WERI-Rb-1 (cell line): ENCODE results near the gene CFAP57.

ENCODE experiments used
- DNase-seq: peaks from one replicate; pipeline ENCODE4 v3.0.0-alpha.2; 2020
- H3K27ac ChIP-seq: fragments of 250-450 bp; sonication (Bioruptor Pico); 2 replicates; pipeline ENCODE4 v1.5.1; 2020; ENCODE audit warnings: mild to moderate bottlenecking, moderate library complexity
- H3K27me3 ChIP-seq: fragments of 250-450 bp; sonication (Bioruptor Pico); 2 replicates; pipeline ENCODE4 v1.5.1; 2021; ENCODE audit warnings: mild to moderate bottlenecking, low read depth, moderate library complexity; ENCODE audit not compliant: insufficient read depth, severe bottlenecking
- H3K36me3 ChIP-seq: fragments of 250-450 bp; sonication (Bioruptor Pico); 2 replicates; pipeline ENCODE4 v1.5.1; 2020; ENCODE audit warnings: mild to moderate bottlenecking, moderate library complexity
- H3K4me3 ChIP-seq: 2 replicates; pipeline ENCODE4 v1.5.1; 2011; ENCODE audit warnings: low read depth, mild to moderate bottlenecking, control low read depth, low read length
- H3K9me3 ChIP-seq: fragments of 250-450 bp; sonication (Bioruptor Pico); 2 replicates; pipeline ENCODE4 v1.5.1; 2021; ENCODE audit warnings: mild to moderate bottlenecking, moderate library complexity; ENCODE audit not compliant: severe bottlenecking
- TF ChIP-seq, protein P1 (sequence below): IDR thresholded peaks from 2 replicates; pipeline ENCODE4 v1.5.1; 2011; ENCODE audit warnings: low read depth, mild to moderate bottlenecking, control low read depth, inconsistent platforms, low read length

The CFAP57 gene

DNA sequence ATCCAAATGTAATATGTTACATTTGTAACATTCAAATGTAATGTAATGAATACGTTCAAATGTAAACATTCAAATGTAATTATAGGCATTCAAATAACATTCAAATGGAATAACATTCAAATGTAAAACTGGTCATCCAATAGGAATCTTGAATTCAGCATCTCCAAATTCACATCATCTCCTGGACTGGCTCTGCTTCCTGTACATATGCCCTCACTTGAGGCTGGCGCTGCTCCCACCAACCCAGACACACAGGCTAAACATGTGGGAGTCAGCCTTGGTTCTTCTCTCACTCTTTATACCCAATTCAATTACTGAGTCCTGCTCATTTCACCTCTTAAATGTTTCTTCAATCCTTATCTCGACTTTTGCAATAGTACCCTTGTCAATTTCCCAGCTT is 7.0 kb upstream of the CFAP57 start:
- Histone ChIP-seq H3K9me3 (no peaks in the 10 kb centered on the region), H3K27me3 (no peaks in the 10 kb centered on the region), H3K36me3 (peaks cover 65% of the 10 kb centered on the region), H3K4me3 (no peak overlapping the region), H3K27ac (no peak overlapping the region)
- DNase-seq = no peak
- TF ChIP-seq, protein P1, sequence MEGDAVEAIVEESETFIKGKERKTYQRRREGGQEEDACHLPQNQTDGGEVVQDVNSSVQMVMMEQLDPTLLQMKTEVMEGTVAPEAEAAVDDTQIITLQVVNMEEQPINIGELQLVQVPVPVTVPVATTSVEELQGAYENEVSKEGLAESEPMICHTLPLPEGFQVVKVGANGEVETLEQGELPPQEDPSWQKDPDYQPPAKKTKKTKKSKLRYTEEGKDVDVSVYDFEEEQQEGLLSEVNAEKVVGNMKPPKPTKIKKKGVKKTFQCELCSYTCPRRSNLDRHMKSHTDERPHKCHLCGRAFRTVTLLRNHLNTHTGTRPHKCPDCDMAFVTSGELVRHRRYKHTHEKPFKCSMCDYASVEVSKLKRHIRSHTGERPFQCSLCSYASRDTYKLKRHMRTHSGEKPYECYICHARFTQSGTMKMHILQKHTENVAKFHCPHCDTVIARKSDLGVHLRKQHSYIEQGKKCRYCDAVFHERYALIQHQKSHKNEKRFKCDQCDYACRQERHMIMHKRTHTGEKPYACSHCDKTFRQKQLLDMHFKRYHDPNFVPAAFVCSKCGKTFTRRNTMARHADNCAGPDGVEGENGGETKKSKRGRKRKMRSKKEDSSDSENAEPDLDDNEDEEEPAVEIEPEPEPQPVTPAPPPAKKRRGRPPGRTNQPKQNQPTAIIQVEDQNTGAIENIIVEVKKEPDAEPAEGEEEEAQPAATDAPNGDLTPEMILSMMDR = no peak

DNA sequence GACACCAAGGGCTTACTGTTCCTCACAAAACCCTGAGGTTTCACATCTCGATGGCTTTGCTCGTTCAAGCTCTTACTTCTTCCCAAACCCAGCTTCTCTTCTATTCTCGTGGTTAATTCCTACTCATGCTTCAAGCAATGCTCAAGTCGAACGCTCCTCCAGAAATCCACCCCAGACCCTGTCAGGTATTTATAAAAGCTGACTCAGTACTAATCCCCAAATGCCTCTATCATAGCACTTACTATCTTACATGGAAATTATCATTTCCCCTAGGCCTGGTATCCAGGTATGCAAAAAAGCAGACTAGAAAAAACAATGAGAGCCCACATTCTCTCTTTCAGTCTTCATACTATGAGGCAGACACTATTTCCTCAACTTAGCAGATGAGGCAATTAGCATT is 6.4 kb upstream of the CFAP57 start:
- no peak for DNase-seq
- H3K9me3 ChIP-seq = no peaks in the 10 kb centered on the region
- peaks cover 71% of the 10 kb centered on the region for H3K36me3 ChIP-seq
- H3K27me3 ChIP-seq = no peaks in the 10 kb centered on the region
- no peak overlapping the region for H3K27ac ChIP-seq
- no peak overlapping the region for H3K4me3 ChIP-seq
- TF ChIP-seq, protein P1 = no peak

DNA sequence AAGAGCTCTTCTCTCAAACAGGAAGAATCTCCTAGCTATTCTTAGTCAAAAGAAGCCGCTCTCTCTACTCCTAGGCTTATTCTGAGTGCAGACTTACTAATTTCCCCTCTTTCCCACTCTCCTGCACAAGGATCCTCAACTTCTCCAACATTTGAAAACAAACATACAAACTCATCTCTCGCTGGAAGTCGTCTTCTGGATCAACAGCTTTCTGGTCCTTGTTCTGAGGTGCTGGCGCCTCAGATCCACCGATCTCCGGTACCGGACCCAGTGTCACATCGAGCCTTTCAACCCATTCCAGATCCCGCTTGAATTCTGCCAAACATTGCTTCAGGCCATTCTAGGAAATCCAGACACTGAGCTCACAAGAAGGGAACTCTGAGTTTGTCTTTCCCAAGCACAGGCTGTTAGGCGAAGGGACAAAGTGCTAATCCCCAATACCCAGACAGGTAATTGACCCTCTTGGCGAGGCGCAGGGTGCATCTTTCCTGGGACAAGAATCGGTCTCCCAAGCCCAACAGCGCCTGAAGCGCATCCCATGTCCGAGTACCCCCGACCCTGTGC is 736 bp upstream of the CFAP57 start:
- no peak overlapping the region for H3K27ac ChIP-seq
- H3K9me3 ChIP-seq = no peaks in the 10 kb centered on the region
- no peaks in the 10 kb centered on the region for H3K27me3 ChIP-seq
- H3K4me3 ChIP-seq = peak overlapping the region; percentile 73
- H3K36me3 ChIP-seq = peaks cover 41% of the 10 kb centered on the region
- TF ChIP-seq, protein P1 = no peak
- no peak for DNase-seq

DNA sequence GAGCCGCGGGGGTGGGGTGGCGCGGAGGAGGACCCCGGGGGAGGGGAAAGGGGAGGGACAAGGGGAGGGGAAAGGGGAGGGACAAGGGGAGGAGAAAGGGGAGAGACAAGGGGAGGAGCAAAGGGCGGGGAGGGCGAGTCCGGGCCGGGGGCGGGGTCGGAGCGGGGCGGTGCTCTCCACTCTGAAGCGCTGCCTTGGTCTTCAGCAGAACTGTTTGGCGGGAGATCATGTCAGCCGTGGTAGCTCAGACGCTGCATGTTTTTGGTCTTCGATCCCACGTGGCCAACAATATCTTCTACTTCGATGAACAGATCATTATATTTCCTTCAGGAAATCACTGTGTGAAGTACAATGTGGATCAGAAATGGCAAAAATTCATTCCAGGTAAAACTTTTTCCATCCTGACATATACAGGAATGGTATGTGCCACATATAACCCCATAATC is 420 bp downstream of the CFAP57 start:
- Histone ChIP-seq H3K27ac (no peak overlapping the region), H3K27me3 (no peaks in the 10 kb centered on the region), H3K9me3 (no peaks in the 10 kb centered on the region), H3K4me3 (peak overlapping the region; percentile 73), H3K36me3 (peaks cover 30% of the 10 kb centered on the region)
- TF ChIP-seq, protein P1 = no peak
- peak; percentile 84 for DNase-seq

DNA sequence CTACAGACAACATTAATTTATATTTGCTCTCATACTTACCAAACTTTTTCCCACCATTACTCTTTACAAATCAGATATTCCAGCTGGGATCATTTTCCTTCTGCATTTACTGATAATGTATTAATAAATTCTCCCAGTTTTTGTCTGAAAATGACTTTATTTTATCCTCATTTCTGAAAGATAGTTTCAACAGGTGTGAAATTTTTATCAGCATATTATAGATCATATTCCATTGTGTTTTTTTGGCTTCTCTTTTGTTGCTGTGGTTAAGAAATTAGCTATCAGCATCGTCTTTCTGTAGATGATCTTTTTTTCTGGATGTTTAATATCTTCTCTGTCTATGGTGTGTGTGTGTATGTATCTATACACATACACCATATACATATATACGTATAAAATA is 2.7 kb downstream of the CFAP57 start:
- DNase-seq = no peak
- H3K27ac ChIP-seq = no peak overlapping the region
- H3K27me3 ChIP-seq = no peaks in the 10 kb centered on the region
- TF ChIP-seq, protein P1 = no peak
- H3K4me3 ChIP-seq = no peak overlapping the region
- peaks cover 8% of the 10 kb centered on the region for H3K36me3 ChIP-seq
- H3K9me3 ChIP-seq = no peaks in the 10 kb centered on the region

DNA sequence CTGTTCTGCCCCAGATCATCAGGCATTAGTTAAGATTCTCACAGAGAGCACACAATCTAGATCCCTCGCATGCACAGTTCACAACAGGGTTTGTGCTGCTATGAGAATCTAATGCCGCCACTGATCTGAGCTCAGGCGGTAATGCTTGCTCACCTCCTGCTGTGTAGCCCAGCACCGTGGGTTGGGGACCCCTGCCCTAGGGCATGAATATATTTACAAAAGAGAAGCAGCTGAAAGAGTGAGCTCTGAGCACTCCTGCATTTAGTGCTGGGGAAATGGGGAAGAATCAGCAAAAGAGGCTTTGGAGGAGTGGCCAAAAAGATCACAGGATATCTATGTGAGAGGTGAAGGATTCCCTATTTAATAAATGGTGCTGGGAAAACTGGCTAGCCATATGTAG is 5.6 kb downstream of the CFAP57 start:
- no peak overlapping the region for H3K27ac ChIP-seq
- TF ChIP-seq, protein P1 = no peak
- H3K4me3 ChIP-seq = no peak overlapping the region
- H3K9me3 ChIP-seq = no peaks in the 10 kb centered on the region
- no peaks in the 10 kb centered on the region for H3K36me3 ChIP-seq
- H3K27me3 ChIP-seq = no peaks in the 10 kb centered on the region
- no peak for DNase-seq
